MM.1S (cell line): ENCODE measurements around the gene RHEB.

ENCODE experiments used
- EZH2 ChIP-seq: fragments of 300-600 bp; sonication (generic); optimal IDR thresholded peaks from 2 replicates; pipeline ENCODE3; 2017; ENCODE audit warnings: low read depth, mild to moderate bottlenecking, antibody characterized with exemption, low read length, mixed read lengths
- TF ChIP-seq, protein P1 (sequence below): fragments of 300-600 bp; sonication (generic); IDR thresholded peaks from 2 replicates; pipeline ENCODE4 v1.5.1; 2016; ENCODE audit warnings: antibody characterized with exemption, low read length, mixed read lengths

DNA sequence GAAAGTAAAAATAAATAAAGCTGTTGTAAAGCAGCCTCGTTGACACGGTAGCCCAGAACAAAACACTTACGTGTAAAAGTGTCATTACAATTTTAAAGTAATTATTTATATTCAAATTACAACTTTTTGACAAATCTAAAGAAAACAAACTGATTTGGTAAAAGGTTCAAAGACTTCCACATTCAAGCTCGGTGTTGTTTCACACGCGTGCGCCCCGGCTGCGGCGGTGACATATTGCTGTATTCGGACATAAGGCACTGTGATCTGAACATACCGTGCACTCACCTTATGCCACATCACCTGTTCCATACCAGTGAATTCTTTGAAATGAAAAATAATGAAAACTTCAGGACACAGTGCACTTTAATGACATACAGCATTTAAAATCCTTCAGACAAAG lies 36.9 kb upstream of the RHEB start:
- TF ChIP-seq, protein P1, sequence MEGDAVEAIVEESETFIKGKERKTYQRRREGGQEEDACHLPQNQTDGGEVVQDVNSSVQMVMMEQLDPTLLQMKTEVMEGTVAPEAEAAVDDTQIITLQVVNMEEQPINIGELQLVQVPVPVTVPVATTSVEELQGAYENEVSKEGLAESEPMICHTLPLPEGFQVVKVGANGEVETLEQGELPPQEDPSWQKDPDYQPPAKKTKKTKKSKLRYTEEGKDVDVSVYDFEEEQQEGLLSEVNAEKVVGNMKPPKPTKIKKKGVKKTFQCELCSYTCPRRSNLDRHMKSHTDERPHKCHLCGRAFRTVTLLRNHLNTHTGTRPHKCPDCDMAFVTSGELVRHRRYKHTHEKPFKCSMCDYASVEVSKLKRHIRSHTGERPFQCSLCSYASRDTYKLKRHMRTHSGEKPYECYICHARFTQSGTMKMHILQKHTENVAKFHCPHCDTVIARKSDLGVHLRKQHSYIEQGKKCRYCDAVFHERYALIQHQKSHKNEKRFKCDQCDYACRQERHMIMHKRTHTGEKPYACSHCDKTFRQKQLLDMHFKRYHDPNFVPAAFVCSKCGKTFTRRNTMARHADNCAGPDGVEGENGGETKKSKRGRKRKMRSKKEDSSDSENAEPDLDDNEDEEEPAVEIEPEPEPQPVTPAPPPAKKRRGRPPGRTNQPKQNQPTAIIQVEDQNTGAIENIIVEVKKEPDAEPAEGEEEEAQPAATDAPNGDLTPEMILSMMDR, result no peak
- no peak for TF ChIP-seq EZH2
